ENCODE measurements around the gene PTPRG. TPM values are rescaled to one million over a fixed set of nuclear protein-coding genes. Genes with fewer than 3 reads are reported as not detected.
A peak's percentile ranks its signal among the peaks of the same experiment; 100 is the strongest.

Gene PTPRG
- total RNA-seq, 2 donors from 2014 or later: 23.9 to 31.6 TPM

GRCh38 chr3:61894988-61895935, 333.9 kb downstream of the PTPRG start:
- Histone ChIP-seq H3K4me1 (peaks cover 19% of the 10 kb centered on the region), H3K36me3 (replicated peaks in 1 of 2; ENCODE audit: insufficient read depth in 1 of 2, low read depth in 2 of 2) (no peaks in the 10 kb centered on the region), H3K27me3 (no peaks in the 10 kb centered on the region), H3K27ac (peak overlapping the region; percentile 29 to 47 (median 34)), H3K4me3 (no peak overlapping the region), H3K9me3 (no peaks in the 10 kb centered on the region)
- DNase-seq (peak; percentile 45 to 79 (median 72)), ATAC-seq (peak; percentile 64)
- TF ChIP-seq, protein P1, sequence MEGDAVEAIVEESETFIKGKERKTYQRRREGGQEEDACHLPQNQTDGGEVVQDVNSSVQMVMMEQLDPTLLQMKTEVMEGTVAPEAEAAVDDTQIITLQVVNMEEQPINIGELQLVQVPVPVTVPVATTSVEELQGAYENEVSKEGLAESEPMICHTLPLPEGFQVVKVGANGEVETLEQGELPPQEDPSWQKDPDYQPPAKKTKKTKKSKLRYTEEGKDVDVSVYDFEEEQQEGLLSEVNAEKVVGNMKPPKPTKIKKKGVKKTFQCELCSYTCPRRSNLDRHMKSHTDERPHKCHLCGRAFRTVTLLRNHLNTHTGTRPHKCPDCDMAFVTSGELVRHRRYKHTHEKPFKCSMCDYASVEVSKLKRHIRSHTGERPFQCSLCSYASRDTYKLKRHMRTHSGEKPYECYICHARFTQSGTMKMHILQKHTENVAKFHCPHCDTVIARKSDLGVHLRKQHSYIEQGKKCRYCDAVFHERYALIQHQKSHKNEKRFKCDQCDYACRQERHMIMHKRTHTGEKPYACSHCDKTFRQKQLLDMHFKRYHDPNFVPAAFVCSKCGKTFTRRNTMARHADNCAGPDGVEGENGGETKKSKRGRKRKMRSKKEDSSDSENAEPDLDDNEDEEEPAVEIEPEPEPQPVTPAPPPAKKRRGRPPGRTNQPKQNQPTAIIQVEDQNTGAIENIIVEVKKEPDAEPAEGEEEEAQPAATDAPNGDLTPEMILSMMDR (IDR thresholded peaks at IDR 0.05): peak in 1 of 7 experiments; percentile 1
- no peak for TF ChIP-seq POLR2A (IDR thresholded peaks at IDR 0.05)
- WGBS, 2 donors: 43 to 52% methylated on average over 7 of the region's 7 CpGs
- intact Hi-C loops (cut with DNase I): no loop called here

DNA sequence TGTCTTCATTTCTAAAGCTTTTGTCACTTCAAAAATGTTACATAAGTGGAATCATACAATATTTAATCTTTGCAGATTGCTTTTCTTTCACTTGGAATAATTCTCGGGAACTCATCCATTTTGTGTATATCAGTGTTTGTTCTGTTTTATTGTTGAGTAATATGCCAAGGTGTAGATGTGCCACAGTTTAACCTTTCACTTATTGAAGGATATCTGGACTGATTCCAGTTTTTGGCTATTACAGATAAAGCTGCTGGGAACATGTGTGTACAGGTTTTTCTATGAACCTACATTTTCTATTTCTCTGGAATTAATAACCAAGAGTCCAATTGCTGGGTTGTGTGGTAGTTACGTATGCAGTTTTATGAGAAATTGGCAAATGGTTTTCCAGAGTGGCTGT, 334.9 kb downstream of the PTPRG start:
- Histone ChIP-seq H3K27me3 (no peaks in the 10 kb centered on the region), H3K27ac (no peak overlapping the region), H3K36me3 (replicated peaks in 1 of 2; ENCODE audit: insufficient read depth in 1 of 2, low read depth in 2 of 2) (no peaks in the 10 kb centered on the region), H3K9me3 (no peaks in the 10 kb centered on the region), H3K4me1 (peaks cover 19% of the 10 kb centered on the region), H3K4me3 (no peak overlapping the region)
- intact Hi-C loops (cut with DNase I): no loop called here
- TF ChIP-seq POLR2A (IDR thresholded peaks at IDR 0.05): no peak
- TF ChIP-seq, protein P1 (IDR thresholded peaks at IDR 0.05): no peak
- ATAC-seq: no peak
- WGBS, 2 donors: 53 to 54% methylated on average over 2 of the region's 2 CpGs
- no peak for DNase-seq

- Histone ChIP-seq H3K4me1 (peaks cover 19% of the 10 kb centered on the region), H3K9me3 (no peaks in the 10 kb centered on the region), H3K27me3 (no peaks in the 10 kb centered on the region), H3K36me3 (replicated peaks in 1 of 2; ENCODE audit: insufficient read depth in 1 of 2, low read depth in 2 of 2) (no peaks in the 10 kb centered on the region), H3K4me3 (no peak overlapping the region), H3K27ac (no peak overlapping the region)
- intact Hi-C loops (cut with DNase I): no loop called here
- ATAC-seq (no peak), DNase-seq (no peak)
- WGBS, 2 donors: 79 to 88% methylated on average over 2 of the region's 2 CpGs
- TF ChIP-seq, protein P1 (IDR thresholded peaks at IDR 0.05): no peak
- no peak for TF ChIP-seq POLR2A (IDR thresholded peaks at IDR 0.05)
Measured at GRCh38 chr3:61897848-61898247, 336.5 kb downstream of the PTPRG start.

GRCh38 chr3:61899700-61900462, 338.5 kb downstream of the PTPRG start:
- no peak for ATAC-seq
- Histone ChIP-seq H3K27ac (no peak overlapping the region), H3K9me3 (no peaks in the 10 kb centered on the region), H3K4me3 (no peak overlapping the region), H3K4me1 (peaks cover 26% of the 10 kb centered on the region), H3K27me3 (no peaks in the 10 kb centered on the region), H3K36me3 (replicated peaks in 1 of 2; ENCODE audit: insufficient read depth in 1 of 2, low read depth in 2 of 2) (no peaks in the 10 kb centered on the region)
- TF ChIP-seq, protein P1 (IDR thresholded peaks at IDR 0.05): no peak
- TF ChIP-seq POLR2A (IDR thresholded peaks at IDR 0.05): no peak
- WGBS, 2 donors: 87 to 88% methylated on average over 9 of the region's 9 CpGs
- DNase-seq: no peak
- intact Hi-C loops (cut with DNase I): no loop called here

Data from body of pancreas (tissue), 4 donors.